Uterus (tissue), 2 donors: ENCODE data around the gene CHST3.

Experiments used
- POLR2A ChIP-seq, 2 donors: fragments of 450-650 bp; IDR thresholded peaks; one replicate each; pipeline ENCODE4 v1.6.1; 2016; ENCODE audit warnings: antibody characterized with exemption in 2 of 2, mild to moderate bottlenecking in 1 of 2, moderate library complexity in 1 of 2
- TF ChIP-seq, protein P1 (sequence below), 4 experiments: fragments of 200-600 bp in 2 of 4; fragments of 450-650 bp in 2 of 4; sonication (generic) in 2 of 4; IDR thresholded peaks; one replicate each; pipeline ENCODE4 v1.5.1; 2016 to 2019; ENCODE audit warnings: antibody characterized with exemption in 4 of 4, mild to moderate bottlenecking in 2 of 4, moderate library complexity in 1 of 4

- TF ChIP-seq, protein P1, sequence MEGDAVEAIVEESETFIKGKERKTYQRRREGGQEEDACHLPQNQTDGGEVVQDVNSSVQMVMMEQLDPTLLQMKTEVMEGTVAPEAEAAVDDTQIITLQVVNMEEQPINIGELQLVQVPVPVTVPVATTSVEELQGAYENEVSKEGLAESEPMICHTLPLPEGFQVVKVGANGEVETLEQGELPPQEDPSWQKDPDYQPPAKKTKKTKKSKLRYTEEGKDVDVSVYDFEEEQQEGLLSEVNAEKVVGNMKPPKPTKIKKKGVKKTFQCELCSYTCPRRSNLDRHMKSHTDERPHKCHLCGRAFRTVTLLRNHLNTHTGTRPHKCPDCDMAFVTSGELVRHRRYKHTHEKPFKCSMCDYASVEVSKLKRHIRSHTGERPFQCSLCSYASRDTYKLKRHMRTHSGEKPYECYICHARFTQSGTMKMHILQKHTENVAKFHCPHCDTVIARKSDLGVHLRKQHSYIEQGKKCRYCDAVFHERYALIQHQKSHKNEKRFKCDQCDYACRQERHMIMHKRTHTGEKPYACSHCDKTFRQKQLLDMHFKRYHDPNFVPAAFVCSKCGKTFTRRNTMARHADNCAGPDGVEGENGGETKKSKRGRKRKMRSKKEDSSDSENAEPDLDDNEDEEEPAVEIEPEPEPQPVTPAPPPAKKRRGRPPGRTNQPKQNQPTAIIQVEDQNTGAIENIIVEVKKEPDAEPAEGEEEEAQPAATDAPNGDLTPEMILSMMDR (IDR thresholded peaks at IDR 0.05): no peak
- no peak for TF ChIP-seq POLR2A (IDR thresholded peaks at IDR 0.05)
Observed at GRCh38 chr10:71927776-71928592, 36.2 kb upstream of the CHST3 start.
